K562 (cell line): ENCODE measurements around the gene VAMP8. TPM values are rescaled to one million over a fixed set of nuclear protein-coding genes. Genes with fewer than 3 reads are reported as not detected.

Source experiments
- CBFA2T2 ChIP-seq: fragments of 450-650 bp; conservative IDR thresholded peaks from 2 replicates; pipeline ENCODE4 v1.6.1; 2017; ENCODE audit warnings: mild to moderate bottlenecking
- CHAMP1 ChIP-seq: fragments of 450-650 bp; IDR thresholded peaks from 2 replicates; pipeline ENCODE4 v1.6.1; 2016; ENCODE audit warnings: mild to moderate bottlenecking
- CHCHD3 ChIP-seq: fragments of 250-450 bp; sonication (Bioruptor Pico); IDR thresholded peaks from 2 replicates; pipeline ENCODE4 v2.1.2; 2022; ENCODE audit warnings: mild to moderate bottlenecking
- DNMT1 ChIP-seq: fragments of 450-650 bp; IDR thresholded peaks from 2 replicates; pipeline ENCODE4 v1.6.1; 2016; ENCODE audit warnings: antibody characterized with exemption, mild to moderate bottlenecking
- ELK3 ChIP-seq: fragments of 450-650 bp; formaldehyde crosslinking; IDR thresholded peaks from 2 replicates; pipeline ENCODE4 v1.4.0; 2020; ENCODE audit warnings: mild to moderate bottlenecking
- KDM2B ChIP-seq: fragments of 250-450 bp; sonication (Bioruptor Pico); IDR thresholded peaks from 2 replicates; pipeline ENCODE4 v1.8.0; 2021; ENCODE audit warnings: mild to moderate bottlenecking, moderate library complexity
- MGA ChIP-seq: fragments of 450-650 bp; IDR thresholded peaks from 2 replicates; pipeline ENCODE4 v1.6.1; 2016; ENCODE audit warnings: mild to moderate bottlenecking, moderate library complexity
- RAD21 ChIP-seq, 2 experiments: fragments of 250-450 bp in 1 of 2; fragments of 450-650 bp in 1 of 2; sonication (Bioruptor Pico) in 1 of 2; formaldehyde crosslinking in 1 of 2; IDR thresholded peaks in 1 of 2; conservative IDR thresholded peaks in 1 of 2; 2 replicates each; pipeline versions ENCODE4 v1.4.0 to v1.8.0; 2020 to 2022; ENCODE audit warnings: mild to moderate bottlenecking in 2 of 2, moderate library complexity in 1 of 2
- TAF15 ChIP-seq: fragments of 200-400 bp; formaldehyde crosslinking; IDR thresholded peaks from 2 replicates; pipeline ENCODE4 v1.6.1; 2017; ENCODE audit warnings: mild to moderate bottlenecking, low read depth, low read length, moderate library complexity
- TGIF2 ChIP-seq: sonication (generic); formaldehyde crosslinking; IDR thresholded peaks from 2 replicates; pipeline ENCODE4 v1.8.1; 2022; ENCODE audit warnings: mild to moderate bottlenecking, missing genetic modification reagents, moderate library complexity
- ZNF354B ChIP-seq: fragments of 250-450 bp; sonication (Bioruptor Pico); IDR thresholded peaks from 2 replicates; pipeline ENCODE4 v1.4.0; 2020
- ZNF699 ChIP-seq: fragments of 250-450 bp; sonication (Bioruptor Pico); IDR thresholded peaks from 2 replicates; pipeline ENCODE4 v1.8.0; 2021; ENCODE audit warnings: mild to moderate bottlenecking, moderate library complexity; ENCODE audit not compliant: insufficient replicate concordance
- polyA plus RNA-seq, 8 experiments: library from polyadenylated mRNA; depleted of rRNA in 4 of 8; stranded (reverse) in 5 of 8; unstranded in 3 of 8; fragments of >200 nt; fragmentation: Nextera tagmentation in 2 of 8; fragmentation: Illumina TruSeq in 1 of 8; extraction: Ambion mirVana in 2 of 8; extraction: Trizol in 1 of 8; gene quantifications; 2 replicates each; pipeline versions ENCODE4 v1.2.1 to v1.2.3, GENCODE V29; 2011 to 2014; ENCODE audit warnings: inconsistent platforms in 1 of 8, missing spikeins in 1 of 8
- total RNA-seq, 7 experiments: library from RNA; depleted of rRNA in 6 of 7; stranded (reverse); fragments of >200 nt in 6 of 7; fragmentation: Illumina TruSeq in 2 of 7; extraction: Trizol in 2 of 7; gene quantifications; 2 replicates each; pipeline versions ENCODE4 v1.2.1 to v1.2.3, GENCODE V29; 2011 to 2021; ENCODE audit warnings: low replicate concordance in 1 of 7

The VAMP8 gene
- total and polyA plus RNA-seq, 9 of the 15 experiments (the other 6 are each of a cell fraction or from before 2014, with no cell fraction given), result 107 to 571 (median 248) TPM

- no peak for TF ChIP-seq ZNF354B
- no peak for TF ChIP-seq CBFA2T2
- TF ChIP-seq TGIF2 (CRISPR knock-in tag), result no peak
- TF ChIP-seq RAD21 (CRISPR knock-in tag; conservative IDR thresholded peaks at IDR 0.05 in 1 of 2, IDR thresholded peaks at IDR 0.05 in 1 of 2), result peak; percentile 43 to 46; a peak in 3 of 4 replicates
- TF ChIP-seq CHCHD3 (CRISPR knock-in tag), result no peak
- no peak for TF ChIP-seq CHAMP1
- TF ChIP-seq TAF15, result no peak
- TF ChIP-seq KDM2B (CRISPR knock-in tag), result no peak
- TF ChIP-seq DNMT1, result no peak
- peak; percentile 33; the same call in 1 of the 2 replicates for TF ChIP-seq MGA
- TF ChIP-seq ELK3 (CRISPR knock-in tag), result no peak
- no peak for TF ChIP-seq ZNF699
Measured at GRCh38 chr2:85602476-85603234, 25.3 kb downstream of the VAMP8 start, which contains the start of gene TMEM150A (continued).
